ENCODE measurements around the gene CDADC1.
"Not testable (repeated sequence)": the region's sequence is repeated elsewhere in the genome, so short reads cannot be mapped to it uniquely, and the experiment has no call there.

Gene CDADC1

DNA sequence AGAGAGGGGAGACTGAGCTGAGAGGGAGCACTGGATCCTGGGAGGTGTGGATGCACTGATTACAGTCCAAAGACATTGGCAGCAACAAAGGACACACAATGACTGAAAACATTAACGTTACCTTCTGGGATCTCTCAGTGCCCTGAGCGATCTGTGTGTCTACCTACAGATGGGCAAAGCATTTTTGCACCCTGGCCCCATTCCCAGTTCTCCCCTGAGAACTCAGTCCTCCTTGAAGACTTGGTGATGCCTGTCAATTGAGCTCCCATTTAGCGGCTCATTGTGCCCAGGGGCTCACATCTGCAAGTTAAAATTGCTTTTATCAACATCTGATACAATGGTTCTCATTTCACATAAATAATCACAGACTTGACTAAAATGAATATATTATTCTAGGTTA is 62.5 kb downstream of the CDADC1 start:
- DNase-seq, result no peak

DNA sequence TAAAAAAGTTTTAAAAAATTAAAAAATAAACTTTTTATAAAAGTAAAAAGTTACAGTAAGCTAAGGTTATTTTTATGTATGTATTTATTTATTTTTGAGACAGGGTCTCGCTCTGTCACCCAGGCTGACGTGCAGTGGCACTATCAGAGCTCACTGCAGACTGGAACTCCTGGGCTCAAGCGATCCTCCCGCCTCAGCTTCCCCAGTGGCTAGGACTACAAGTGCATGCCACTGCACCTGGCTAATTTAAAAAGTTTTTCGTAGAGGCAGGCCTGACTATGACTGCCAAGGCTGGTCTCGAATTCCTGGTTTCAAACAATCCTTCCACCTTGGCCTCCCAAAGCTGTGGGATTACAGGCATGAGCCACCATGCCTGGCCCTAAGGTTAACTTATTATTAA is 64.1 kb downstream of the CDADC1 start:
- DNase-seq, result no peak

DNA sequence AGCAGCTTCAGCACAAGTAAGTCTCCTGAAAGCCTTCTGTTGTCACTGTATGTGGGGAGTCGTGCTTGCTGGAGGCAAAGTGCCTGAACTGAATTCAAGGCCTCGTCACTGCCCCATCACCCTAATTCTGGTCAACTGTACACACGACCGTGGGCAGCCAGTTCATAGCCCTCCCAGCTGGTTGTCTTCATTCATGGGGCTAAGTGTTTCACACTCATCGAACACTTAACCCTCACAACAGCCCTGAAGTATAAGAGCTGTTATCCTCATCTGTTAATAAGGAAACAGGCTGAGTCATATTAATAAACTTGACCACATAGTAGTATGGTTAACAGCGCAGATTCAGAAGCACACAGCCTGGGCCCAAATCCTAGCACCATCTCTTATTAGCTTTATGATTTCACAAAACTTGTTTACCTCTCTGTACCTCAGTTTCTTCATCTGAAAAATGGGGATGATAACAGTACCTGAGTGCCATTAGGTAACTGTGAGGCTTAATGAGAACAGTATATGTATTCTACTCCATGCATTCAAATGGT is 66.7 kb downstream of the CDADC1 start:
- no peak for DNase-seq

DNA sequence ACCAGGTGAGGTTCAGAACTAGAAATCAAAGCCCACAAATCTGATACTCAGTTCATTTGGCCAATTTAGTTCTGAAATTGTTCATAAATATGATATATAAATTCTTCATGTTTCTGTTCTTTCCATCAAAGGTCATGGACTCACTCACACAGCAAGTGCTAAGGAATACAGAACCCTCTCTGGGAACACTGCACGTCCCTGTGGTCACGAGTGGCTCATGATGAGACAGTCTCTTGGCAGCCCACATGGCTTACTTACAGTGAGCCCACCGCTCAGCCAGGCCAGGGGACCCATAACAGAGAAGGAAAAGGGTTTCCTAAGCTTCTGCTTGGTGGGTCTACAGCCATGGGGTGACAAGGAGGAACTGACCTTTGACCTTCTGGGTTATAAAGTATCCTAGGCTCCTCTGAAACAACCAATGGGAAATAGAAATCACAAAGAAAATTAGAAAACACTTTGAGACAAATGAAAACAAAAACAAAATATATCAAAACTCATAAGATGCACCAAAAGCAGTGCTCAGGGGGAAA is 67.4 kb downstream of the CDADC1 start:
- no peak for DNase-seq

DNA sequence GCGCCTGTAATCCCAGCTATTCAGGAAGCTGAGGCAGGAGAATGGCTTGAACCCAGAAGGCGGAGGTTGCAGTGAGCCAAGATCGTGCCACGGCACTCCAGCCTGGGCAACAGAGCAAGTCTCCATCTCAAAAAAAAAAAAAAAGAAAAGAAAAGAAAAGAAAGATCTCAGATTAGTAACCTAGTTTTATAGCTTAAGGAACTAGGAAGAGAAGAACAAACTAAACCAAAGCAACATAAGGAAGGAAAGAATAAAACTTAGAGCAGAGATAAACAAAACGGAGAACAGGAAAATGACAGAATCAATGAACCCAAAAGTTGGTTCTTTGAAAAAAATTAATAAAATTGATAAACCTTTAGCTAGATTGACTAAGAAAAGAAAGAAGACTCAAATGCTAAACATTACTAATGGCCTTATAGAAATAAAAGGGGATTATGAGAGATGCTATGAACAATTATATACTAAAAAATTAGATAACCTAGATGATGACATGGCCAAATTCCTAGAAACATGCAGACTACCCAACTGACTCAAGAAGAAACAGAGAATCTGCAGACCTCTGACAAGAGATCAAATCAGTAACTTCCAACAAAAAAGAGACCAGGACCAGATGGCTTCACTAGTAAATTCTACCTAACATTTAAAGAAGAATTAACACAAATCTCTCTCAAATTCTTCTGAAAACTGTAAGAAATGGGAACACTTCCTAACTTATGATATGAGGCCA is 68.2 kb downstream of the CDADC1 start:
- no peak for DNase-seq

DNA sequence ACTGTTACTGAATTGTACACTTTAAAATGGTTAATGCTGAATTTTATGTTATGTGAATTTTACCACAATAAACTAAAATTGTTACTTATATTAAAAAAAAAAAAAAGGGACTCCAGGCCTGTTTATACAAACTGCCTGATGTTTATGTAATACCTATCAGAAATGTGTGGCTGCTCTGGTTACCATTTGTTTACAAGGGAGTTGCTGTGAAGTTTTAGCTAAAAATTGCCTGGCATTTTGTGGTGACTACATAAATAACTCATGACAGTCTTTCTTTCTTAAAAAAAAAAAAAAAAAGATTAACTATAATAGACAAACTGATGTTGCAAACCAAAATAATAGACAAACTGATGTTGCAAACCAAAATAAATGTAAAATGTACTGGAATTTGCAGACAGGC is 71.8 kb downstream of the CDADC1 start:
- DNase-seq, result no peak

DNA sequence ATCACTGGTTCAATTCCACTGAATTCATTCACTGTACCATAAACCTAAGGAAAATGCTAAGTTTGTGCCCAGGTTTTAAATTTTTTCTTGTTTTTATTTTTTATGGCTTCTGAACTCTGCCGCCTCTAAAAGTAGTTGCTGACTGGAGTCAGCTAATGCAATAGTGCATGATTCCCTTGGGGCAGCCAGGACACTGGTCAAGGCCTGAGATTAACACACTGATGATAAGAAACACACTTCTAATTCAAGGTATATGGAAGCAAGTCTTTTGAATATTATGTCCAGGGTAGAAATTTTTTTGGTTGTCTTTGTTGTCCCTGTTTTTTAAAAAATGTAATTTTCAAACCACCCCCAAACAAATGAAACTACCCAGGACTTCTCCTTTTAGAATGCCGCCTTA is 72.2 kb downstream of the CDADC1 start:
- no peak for DNase-seq

DNA sequence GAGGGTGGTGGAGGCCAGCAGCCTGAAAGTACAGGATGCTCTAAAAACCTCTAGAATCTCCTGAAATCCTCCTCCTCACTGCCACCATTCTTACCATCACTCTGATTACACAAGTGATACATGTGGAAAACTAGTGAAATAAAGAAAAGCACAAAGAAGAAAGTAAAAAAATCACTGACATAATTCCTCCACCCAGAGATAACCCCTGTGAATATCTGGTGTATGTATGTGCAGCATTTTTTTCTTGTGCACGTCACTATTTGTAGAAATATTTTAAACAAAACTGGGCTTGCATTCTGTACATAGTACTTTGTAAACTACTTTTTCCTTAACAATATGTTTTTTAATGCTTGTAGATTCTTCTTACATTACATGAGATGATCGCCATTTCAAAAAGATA is 73.2 kb downstream of the CDADC1 start:
- DNase-seq, result no peak

DNA sequence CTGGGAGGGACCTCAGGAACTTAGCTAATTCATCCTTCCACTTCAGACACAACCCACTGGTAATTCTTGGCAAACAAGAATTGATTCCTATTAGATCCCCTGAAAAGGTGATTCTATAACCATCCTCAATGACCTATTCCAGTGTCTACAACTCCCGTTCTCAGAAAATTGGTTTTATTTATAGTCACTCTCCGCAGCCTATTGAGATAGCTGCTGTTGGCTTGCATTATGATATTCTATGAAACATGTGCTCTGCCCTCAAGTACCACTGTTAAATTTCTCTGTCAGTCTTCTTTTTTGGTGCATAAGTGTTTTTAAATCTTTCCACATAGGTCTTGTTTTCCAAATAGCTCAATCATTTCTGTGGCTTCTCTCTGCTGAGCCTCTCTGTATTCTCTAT is 75.0 kb downstream of the CDADC1 start:
- no peak for DNase-seq

DNA sequence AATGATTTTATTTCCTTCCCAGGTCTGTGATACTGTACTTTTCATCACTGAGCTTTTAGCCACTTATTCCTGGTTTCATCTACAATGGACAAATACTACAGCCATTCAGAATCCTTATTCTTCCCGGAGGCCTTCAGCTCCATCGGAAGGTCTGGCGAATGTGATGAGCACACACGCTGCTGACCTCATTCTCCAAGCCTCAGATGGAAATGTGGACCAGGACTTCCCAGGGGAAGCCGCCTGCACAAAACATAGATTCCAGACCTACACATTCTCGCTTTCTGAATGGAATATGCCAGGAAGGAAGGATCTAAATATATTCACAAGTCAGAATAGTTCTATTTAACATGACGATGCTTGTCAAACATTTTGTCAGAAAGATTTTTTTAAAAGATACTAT is 75.6 kb downstream of the CDADC1 start:
- DNase-seq, result no peak

DNA sequence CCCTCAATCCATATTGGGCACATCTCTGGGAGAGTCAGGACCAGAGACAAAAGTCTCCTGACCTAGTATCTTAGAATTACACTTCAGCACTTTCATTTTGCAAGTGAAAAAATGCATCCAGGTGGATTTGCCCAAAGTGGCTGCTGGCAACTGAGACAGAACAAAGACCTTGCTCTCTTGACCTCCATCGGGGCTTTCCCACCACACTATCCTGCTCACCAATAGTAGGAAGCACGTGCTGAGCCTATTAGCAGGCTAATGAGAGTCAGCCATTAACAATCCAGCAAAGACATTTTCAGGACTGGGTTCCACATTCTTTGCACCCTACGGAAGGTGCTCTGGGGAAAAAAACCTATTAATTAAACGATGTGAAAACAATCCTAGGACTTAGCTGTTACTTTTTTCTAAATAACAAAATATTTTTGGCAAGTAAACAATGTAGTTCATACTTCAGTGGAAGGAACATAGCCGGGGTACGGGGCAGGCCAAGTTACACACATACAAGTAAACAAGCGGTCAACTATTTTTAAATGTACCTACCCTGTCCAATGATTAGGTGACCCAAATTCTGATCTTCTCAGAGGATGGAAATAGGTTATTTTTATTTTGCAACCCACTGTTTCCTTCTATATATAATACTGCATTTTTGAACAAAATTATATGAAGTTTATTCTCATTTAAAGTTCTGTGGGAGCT is 78.6 kb downstream of the CDADC1 start:
- no peak for DNase-seq

DNA sequence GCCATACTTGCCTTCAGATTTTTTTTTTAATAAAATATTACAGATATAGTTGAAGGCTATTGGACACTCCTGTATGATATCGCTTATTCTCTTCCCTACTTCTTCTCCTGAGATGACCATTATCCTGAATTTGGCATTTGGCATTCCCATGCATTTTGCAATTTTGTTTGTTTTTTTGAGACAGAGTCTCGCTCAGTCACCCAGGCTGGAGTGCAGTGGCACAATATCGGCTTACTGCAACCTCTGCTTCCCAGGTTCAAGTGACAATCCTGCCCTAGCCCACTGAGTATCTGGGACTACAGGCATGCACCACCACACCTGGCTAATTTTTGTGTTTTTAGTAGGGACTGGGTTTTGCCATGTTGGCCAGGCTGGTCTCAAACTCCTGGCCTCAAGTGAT is 79.4 kb downstream of the CDADC1 start:
- DNase-seq, result not testable (repeated sequence)

DNA sequence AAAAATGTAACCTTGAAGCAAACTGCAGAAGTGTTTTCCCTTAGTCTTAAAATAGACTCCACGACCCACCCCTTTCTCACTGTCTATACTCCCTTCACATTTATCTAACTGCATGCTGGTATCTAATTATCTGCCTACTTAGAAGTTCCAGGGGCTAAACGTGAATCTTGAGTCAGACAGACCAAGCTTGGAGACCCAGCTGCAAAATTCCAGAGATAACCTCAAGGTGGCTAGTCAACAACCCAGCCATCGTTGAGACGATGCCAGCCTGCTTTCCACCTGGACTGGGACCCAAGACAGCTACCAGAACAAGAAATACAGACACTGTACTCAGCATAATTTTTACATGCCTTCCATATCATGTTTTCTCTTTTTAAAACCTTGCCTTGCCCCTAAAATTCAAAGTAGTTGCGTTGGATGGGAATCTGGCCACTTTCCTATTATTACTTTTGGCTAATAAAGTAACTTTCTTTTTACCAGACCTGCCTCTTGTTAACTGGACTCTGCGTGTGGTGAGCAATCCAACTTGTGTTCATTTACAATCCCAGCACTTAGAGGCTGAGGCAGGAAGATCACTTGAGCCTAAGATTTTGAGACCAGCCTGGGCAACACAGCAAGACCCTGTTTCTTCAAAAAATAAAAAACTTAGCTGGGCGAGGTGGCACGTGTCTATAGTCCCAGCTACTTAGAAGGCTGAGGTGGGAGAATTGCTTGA is 82.3 kb downstream of the CDADC1 start:
- no peak for DNase-seq

DNA sequence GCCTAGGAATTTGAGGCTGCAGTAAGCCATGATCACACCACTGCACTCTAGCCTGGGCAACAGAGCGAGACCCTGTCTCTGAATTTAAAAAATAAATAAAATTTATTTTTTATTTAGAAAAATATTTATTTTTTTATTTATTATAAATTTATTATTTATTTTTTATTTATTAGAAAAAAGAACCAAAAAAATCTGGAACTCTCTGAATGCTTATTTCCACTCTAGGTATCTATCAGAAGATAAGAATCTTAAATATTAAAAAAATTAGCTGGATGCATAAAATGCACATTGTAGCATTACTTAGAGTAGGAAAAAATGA is 82.8 kb downstream of the CDADC1 start:
- DNase-seq, result no peak

DNA sequence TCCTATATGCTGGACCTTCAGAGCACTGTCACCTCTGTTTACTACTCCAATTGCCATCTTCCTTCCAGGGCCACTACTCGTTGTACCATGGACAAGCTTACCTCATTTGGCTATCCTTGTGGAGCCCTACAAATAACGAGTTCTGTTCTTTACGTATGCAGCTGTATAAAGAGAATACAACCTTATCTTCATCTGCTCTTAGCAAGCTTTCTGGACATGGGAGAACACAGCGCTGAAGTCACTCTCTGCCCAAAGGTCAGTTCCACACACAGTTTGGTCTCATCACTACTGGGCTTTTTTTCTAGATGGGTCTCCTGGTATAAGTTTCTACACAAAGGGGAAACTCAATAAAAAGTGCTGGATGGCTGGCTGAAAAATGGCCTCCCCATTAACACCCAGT is 88.9 kb downstream of the CDADC1 start:
- DNase-seq, result no peak

DNA sequence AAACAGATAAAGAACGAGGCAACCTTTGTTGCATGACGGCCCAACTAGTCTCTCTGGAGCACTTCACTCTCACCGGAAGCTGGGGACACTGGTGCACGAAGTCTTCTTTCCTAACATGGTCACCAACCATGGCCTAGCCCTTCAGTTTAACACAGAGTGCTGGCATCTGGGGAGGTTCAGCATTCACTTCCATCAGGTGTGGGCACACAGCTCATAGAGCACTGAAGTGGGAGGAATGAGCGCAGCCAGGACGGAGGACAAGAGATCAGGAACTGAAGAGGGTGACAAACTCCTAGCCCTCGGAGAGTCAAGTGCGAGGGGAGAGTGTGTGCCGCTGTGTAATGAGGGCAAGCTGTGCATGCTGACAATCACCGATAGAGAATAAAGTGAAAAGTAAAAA is 92.4 kb downstream of the CDADC1 start:
- no peak for DNase-seq

DNA sequence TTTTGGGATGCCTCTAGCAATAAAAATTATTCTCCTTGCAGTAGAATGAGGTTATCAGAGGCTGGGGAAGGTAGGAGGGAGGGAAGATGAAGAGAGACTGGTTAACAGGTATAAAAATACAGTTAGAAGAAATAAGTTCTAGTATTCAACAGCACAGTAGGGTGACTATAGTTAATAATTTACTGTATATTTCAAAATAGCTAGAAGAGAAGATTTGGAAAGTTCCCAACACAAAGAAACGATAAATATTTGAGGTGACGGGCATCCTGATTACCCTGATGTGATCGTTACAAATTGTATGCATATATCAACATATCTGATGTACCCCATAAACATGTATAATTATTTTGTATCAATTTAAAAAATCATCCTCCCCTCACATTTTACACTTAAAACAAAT is 93.8 kb downstream of the CDADC1 start:
- DNase-seq, result no peak

DNA sequence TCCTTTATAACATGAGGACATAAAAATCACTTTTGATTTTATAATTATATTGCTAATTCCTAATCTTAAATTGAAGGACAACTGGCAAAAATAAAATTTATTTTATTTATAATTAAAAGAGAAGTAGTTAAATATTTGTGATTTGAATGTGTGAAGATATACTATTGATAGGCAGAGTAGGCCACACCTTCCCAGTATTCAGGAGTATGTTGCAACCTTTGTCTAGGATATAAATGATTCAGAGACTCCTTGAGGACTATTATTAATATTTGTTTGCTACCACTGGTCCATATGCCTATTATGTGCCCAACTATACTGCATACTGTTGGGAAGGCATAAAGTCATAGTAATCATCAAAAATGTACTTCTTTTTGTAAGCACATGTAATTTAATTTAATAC is 94.2 kb downstream of the CDADC1 start:
- DNase-seq, result no peak

DNA sequence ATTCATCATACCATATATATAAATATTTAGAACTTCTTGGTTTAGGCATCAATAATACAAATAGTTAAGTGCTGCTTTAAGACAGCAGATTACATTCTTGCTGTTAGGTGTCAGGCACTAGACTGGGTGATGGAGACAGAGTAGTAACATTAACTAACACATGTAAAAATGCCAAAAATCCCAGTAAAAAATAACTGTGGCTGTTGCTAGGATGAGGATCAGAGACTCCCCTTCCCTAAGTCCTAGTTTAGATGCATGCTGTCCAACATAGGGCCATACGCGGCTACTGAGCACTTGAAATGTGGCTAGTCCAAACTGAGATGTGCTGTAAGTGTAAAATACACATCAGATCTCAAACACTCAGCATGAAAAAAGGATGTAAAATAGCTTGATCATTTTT is 94.7 kb downstream of the CDADC1 start:
- no peak for DNase-seq
